Activated CD4-positive, alpha-beta T cell treated with anti-CD3 and anti-CD28 coated beads, Interleukin-2, amount 50 U/mL, for 4 hours (primary cell): ENCODE measurements around the gene TBC1D8.

Experiments
- DNase-seq, 2 experiments: peaks; one replicate each; pipeline ENCODE4 v3.0.0-alpha.2; 2020

TBC1D8 gene

DNA sequence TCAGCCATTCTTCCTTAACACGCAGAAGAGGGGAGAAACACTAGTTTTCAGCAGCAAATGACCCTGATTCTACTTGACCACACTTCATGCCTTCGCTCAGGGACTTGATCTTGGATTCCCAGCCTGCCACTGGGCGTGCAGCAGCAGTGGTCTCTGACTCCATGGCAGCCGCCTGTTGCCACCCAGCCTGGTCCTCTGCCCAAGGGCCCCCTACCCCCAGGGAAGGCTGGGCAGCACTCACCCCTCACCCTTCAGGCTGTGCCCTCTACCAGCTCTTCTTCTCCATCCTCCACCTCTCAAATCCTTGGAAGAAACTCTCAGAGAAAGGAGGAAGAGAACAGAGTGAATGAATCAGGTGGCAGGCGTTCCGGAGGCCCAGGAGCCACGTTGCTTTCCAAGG lies 181.2 kb downstream of the TBC1D8 start:
- DNase-seq: no peak

DNA sequence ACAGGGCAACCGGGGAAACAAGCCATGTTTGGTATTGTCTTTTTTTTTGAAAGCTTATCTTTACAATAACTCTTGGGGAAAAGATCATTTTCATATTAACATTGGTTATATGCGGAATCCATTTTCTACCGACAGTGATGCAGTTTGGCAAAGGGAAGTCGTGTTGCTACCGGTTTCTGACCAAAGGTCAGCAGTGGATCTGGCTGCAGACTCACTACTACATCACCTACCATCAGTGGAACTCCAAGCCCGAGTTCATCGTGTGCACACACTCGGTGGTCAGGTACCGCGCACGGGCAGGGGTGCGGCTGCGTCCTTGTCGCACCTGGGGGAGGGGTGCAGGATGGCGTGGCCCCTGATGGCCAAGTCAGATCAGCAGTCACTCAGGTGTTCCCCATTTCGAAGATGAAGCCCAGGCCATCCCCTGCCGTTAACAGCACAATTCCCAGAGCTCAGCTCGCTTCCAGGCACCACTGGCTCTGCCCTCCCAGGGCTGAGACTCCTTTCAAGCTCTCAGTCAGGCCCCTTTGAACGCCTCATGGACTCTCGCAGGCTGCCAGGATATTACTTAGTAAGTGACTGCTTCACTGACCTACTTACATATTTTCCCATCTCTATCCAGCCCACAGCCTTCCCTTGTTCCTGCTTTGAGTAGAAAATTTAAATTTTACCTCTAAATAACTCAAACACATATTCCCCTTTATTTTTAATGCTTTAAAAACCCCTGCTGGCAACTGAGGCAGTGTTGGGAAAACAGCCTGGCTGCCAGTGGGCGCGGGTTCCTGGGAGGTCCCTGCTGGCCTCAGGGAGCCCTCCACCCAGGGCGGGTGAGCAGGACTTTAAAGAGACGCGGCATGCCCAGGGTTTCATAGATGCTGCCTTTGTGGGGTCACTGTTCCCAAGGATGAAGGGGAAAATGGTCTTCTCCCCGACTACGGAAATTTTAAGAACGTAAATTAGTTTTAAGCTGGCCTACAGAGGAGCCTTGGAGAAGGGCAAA lies 182.7 kb downstream of the TBC1D8 start:
- no peak for DNase-seq

DNA sequence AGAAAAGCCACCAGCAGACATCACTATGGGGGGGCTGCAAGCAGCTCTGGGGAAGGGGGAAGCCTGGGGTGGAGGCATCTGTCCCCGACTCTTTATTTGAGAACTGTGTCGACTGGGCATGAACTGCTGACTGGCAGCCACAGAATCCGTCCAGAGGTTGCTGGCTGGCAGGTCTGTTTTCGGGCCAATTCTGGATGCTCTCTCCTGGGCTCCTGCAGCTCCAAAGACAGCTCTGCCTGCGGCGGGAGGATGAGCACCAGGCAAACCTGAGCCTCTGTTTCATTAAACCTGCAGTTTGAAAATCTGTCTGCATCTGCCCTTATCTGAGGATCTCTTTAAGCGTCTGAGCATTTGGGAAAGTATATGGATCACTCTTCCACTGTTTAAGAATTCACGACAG lies 183.5 kb downstream of the TBC1D8 start:
- DNase-seq: no peak

DNA sequence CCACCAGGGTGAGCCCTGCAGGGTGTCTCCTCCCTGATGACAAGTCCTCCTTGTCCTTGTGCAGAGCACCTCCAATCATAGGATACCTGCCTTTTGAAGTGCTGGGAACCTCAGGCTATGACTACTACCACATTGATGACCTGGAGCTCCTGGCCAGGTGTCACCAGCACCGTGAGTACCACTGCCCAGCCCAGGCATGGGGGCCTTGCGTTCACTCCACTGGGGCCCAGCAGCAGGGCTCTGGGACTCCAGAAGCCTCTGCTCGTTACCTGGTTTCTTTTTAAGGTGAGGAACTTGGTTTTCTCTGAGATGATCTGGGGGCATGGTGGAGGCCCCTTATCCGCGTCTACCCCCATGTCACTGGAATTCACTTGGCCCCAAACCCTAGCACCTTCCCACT lies 185.6 kb downstream of the TBC1D8 start:
- no peak for DNase-seq

DNA sequence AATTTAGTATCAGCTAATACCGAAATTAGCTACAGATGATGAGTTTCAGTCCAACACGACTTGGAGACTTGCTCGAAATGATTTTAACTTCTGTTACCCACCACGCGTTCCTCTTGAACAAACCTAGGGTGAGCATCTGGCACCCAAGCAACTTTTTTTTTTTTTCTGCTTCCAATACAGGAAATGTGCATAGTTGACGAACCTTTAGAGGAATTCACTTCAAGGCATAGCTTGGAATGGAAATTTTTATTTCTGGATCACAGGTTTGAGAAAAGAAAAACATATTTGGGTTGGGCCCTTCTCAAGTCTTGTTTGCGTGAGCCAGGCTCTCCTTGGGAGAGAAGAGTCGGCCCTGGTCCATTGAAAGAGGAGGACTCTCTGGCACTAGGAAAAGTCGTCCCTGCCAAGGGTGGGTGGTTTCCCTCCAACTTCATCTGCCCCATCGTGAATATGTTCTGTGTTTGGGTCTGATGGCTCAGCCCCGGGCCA lies 186.5 kb downstream of the TBC1D8 start:
- DNase-seq: no peak

DNA sequence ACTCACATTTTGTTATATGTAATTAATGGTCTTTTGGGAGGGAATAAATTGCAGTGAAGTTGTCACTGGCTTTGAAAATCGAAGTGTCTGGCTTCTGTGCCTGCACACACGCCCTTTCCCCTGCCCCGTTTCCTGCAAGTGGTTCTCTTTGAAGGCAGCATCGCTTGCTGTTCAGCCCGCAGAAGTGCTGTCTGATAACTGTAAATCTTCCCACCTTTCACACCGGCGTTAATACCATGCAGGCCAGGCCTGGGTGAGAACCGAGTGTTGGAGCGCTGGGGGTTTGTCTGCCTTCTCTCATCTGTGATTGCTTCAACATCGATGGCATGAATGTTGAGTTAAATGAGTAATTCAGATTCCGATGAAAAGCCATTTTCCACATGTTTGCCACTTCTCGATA lies 187.0 kb downstream of the TBC1D8 start:
- DNase-seq: no peak

DNA sequence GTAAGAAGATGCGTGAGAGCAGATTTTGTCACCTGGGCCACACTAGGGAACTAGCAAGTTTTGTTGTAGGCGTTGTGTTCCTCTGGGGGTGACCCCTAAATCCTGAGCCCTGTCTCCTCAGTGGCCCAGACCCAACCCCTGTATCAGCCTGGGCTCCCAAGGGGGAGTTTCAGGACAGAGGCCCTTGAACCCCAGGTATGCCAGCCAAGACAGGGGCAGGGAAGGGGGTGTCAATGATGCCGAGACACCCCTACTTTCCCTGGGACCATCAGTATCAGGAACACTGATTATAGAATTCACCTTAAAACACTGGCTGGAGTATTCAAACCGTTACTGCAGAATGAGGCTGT lies 188.2 kb downstream of the TBC1D8 start:
- no peak for DNase-seq

DNA sequence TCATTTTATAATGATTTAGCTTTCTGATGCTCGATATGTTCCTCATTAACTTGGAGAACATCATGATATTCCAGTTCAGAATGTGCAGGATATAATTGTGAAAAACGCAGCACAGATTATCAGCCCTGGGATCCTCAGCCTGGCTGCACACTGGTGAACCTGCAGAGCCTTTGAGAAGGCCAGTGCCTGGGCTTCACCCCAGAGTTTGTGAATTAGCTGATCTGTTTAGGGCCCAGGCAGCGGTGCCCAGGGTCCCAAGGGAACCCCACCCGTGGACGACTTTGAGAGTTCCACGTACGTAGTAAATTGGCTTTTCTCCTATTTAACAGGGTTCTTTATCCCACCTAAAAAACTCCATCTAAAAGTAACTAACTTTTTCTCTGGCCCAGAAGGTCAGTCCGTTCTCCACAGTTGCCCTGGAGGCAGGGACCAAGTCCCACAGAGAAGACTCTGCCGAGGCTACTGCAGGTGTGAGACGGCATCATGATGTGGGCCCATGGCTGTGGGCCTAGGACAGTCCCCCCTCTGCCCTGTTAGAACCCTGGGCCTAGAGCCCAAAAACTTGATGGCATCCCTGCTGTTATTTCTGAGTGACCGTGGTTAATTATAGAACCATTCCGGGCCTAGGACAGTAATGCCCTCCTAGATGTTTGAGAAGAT lies 188.7 kb downstream of the TBC1D8 start:
- DNase-seq: no peak

DNA sequence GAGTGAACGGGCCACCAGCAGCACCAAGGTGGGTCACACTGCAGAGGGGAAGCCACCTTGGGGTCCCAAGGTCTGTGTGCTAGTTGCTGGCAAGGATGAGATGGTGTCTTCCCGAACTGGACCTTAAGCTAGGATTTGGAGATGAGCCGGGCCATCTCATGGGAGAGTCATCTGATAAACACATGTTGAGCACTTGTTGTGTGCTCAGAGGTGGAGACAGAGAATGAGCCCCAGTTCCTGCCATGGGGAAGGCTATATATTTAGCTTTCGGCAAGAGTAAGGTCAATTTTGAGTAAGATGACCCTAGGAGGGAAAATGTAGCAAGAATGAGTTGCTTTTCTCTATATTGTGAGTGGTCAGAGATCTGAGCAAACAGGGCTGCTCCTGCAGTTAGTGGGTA lies 190.5 kb downstream of the TBC1D8 start:
- no peak for DNase-seq

DNA sequence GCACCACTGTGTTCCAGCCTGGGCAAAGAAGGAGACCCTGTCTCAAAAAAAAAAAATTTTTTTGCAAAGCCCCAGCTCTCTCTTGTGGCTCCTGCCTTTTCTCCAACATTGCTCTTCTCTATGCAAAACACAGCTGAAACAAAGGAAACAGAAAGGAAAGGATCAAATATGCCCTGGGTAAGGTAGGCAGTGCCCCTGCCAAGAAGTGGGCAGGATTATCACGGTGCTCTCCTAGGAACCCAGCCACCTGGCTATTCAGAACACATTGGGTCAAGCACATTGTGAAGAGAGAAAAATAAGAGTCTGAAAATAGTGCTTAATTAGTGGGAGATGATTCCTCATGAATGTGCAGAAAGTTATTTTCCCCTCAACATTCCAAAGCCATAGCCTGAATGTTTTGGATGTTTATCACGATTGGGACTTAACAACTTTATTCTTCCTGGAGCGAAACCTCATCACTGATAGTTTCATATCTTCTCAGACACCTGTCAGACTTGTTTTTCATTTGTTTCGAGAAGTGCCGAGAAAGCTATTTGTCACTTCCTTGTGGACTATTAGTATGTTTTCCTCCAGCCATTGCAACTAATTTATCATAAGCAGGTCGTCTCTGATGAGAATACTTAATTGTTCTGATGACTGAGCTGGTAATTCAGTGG lies 191.8 kb downstream of the TBC1D8 start:
- DNase-seq: no peak

DNA sequence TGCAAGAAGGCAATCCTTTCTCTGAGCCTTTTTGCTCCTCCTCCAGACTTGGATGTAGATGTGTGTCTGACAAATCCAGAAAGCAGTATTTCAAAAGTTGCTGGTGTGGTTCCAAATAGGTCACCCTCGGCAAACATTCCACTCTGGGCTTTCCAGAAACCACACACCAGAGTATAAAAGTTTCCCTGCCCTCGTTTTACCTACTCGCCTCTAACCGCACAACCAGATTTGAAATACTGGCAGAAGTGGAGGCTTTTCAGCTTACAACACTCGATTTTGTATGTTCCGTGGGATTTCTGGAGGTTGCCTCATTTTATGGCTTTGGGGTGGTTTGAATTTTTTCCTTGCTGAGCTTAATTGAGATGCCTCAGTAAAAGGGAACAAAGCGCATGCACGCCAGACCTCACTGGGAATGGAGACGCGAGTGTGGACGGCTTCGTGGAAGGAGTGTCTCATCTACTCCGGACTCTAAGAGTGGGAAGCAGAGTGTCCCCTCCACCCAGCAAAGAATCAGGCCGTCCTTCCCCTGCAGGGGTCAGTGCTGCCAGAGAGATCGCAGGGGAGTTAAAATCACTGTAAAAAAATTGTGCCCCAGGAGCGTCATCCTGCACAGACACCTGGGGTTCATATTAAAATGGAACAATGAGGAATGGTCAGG lies 193.1 kb downstream of the TBC1D8 start:
- DNase-seq: no peak
